ENCODE data around the gene PTGDR2.

PTGDR2 gene

GRCh38 chr11:60813324-60813723 is 42.4 kb downstream of the PTGDR2 start:
- no peak for DNase-seq (ENCODE audit: low read depth in 2 of 3, low spot score in 2 of 3)

GRCh38 chr11:60810569-60810968 is 45.2 kb downstream of the PTGDR2 start:
- no peak for DNase-seq (ENCODE audit: low read depth in 2 of 3, low spot score in 2 of 3)

- DNase-seq (ENCODE audit: low read depth in 2 of 3, low spot score in 2 of 3) = no peak
Observed at GRCh38 chr11:60810151-60810550, 45.6 kb downstream of the PTGDR2 start.

- no peak for DNase-seq (ENCODE audit: low read depth in 2 of 3, low spot score in 2 of 3)
Observed at GRCh38 chr11:60809691-60810090, 46.1 kb downstream of the PTGDR2 start.

GRCh38 chr11:60809249-60809648 is 46.5 kb downstream of the PTGDR2 start:
- no peak for DNase-seq (ENCODE audit: low read depth in 2 of 3, low spot score in 2 of 3)

GRCh38 chr11:60803273-60803936 is 52.3 kb downstream of the PTGDR2 start:
- no peak for DNase-seq (ENCODE audit: low read depth in 2 of 3, low spot score in 2 of 3)

- DNase-seq (ENCODE audit: low read depth in 2 of 3, low spot score in 2 of 3) = no peak
Observed at GRCh38 chr11:60801194-60801593, 54.6 kb downstream of the PTGDR2 start.
